Measurements from ENCODE around the gene RGS6. TPM values are rescaled to one million over a fixed set of nuclear protein-coding genes. Genes with fewer than 3 reads are reported as not detected.

The RGS6 gene
- total and polyA plus RNA-seq, 8 donors = 0.06 to 0.47 (median 0.20) TPM; not detected in 1

DNA sequence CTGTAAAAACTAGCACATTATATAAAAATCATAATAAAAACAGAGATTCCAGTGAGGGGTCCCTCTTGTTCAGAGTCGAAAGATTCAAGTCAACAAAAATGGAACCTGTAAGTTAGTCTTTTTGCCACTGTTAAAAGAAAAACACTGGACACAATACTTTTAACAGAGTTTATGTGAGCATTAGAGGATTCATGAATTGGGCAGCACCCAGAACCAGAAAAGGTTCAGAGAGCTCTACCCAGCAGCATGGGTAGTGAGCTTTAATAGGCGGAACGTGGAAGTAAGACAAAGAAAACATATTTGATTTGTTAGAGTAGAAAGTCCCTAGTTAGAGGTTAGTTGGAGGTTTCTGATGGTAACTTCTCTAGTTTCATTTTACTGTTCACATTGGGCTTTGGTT is 476.8 kb downstream of the RGS6 start:
- Histone ChIP-seq H3K27ac (no peak overlapping the region), H3K27me3 (no peaks in the 10 kb centered on the region), H3K36me3 (no peaks in the 10 kb centered on the region), H3K4me3 (no peak overlapping the region), H3K9me3 (no peaks in the 10 kb centered on the region), H3K4me1 (no peaks in the 10 kb centered on the region)
- intact Hi-C loops (cut with DNase I) = no loop called here
- TF ChIP-seq, protein P1, sequence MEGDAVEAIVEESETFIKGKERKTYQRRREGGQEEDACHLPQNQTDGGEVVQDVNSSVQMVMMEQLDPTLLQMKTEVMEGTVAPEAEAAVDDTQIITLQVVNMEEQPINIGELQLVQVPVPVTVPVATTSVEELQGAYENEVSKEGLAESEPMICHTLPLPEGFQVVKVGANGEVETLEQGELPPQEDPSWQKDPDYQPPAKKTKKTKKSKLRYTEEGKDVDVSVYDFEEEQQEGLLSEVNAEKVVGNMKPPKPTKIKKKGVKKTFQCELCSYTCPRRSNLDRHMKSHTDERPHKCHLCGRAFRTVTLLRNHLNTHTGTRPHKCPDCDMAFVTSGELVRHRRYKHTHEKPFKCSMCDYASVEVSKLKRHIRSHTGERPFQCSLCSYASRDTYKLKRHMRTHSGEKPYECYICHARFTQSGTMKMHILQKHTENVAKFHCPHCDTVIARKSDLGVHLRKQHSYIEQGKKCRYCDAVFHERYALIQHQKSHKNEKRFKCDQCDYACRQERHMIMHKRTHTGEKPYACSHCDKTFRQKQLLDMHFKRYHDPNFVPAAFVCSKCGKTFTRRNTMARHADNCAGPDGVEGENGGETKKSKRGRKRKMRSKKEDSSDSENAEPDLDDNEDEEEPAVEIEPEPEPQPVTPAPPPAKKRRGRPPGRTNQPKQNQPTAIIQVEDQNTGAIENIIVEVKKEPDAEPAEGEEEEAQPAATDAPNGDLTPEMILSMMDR (IDR thresholded peaks at IDR 0.05) = no peak
- no peak for ATAC-seq
- no peak for FAIRE-seq
- no peak for DNase-seq
- 61 to 66% methylated on average over 3 of the region's 3 CpGs for WGBS, 2 donors

- FAIRE-seq = no peak
- TF ChIP-seq, protein P1 (IDR thresholded peaks at IDR 0.05) = no peak
- ATAC-seq = no peak
These were observed 484.0 kb downstream of the RGS6 start for GRCh38 chr14:72416081-72416849.

GRCh38 chr14:72416892-72417291 is 484.7 kb downstream of the RGS6 start:
- H3K27ac ChIP-seq = no peak overlapping the region
- H3K4me1 ChIP-seq = no peaks in the 10 kb centered on the region
- DNase-seq (no peak), ATAC-seq (peak in 2 of 4 donors; percentile 36 to 44), FAIRE-seq (no peak)
- TF ChIP-seq, protein P1 (IDR thresholded peaks at IDR 0.05) = no peak
- H3K4me3 ChIP-seq = no peak overlapping the region
- H3K36me3 ChIP-seq = no peaks in the 10 kb centered on the region
- 65 to 66% methylated on average over 7 of the region's 7 CpGs for WGBS, 2 donors
- no peaks in the 10 kb centered on the region for H3K9me3 ChIP-seq
- H3K27me3 ChIP-seq = no peaks in the 10 kb centered on the region
- intact Hi-C loops (cut with DNase I) = no loop called here

More at GRCh38 chr14:72416081-72416849, 484.0 kb downstream of the RGS6 start:
- Histone ChIP-seq H3K9me3 (no peaks in the 10 kb centered on the region), H3K27ac (no peak overlapping the region), H3K27me3 (no peaks in the 10 kb centered on the region), H3K36me3 (no peaks in the 10 kb centered on the region), H3K4me1 (no peaks in the 10 kb centered on the region), H3K4me3 (no peak overlapping the region)
- WGBS, 2 donors = 90% methylated on average over 2 of the region's 2 CpGs
- intact Hi-C loops (cut with DNase I) = no loop called here
- no peak for DNase-seq

GRCh38 chr14:72418806-72419205 is 486.6 kb downstream of the RGS6 start:
- no peak for FAIRE-seq
- WGBS, 2 donors = 76 to 89% methylated on average over 3 of the region's 3 CpGs

More at GRCh38 chr14:72418806-72419205, 486.6 kb downstream of the RGS6 start:
- Histone ChIP-seq H3K27ac (no peak overlapping the region), H3K27me3 (no peaks in the 10 kb centered on the region), H3K4me1 (no peaks in the 10 kb centered on the region), H3K9me3 (no peaks in the 10 kb centered on the region), H3K36me3 (no peaks in the 10 kb centered on the region), H3K4me3 (no peak overlapping the region)
- TF ChIP-seq, protein P1 (IDR thresholded peaks at IDR 0.05) = no peak
- no peak for DNase-seq
- intact Hi-C loops (cut with DNase I) = no loop called here
- no peak for ATAC-seq

All from pancreas (tissue), 10 donors.